Mesothelial cell of epicardium (in vitro differentiated cells): Measurements from ENCODE around the gene PDAP1. TPM values are rescaled to one million over a fixed set of nuclear protein-coding genes. Genes with fewer than 3 reads are reported as not detected.
"Not testable (repeated sequence)": the region's sequence is repeated elsewhere in the genome, so short reads cannot be mapped to it uniquely, and the experiment has no call there.

Experiments
- DNase-seq, 2 experiments: peaks; one replicate each; pipeline ENCODE4 v3.0.0; 2021; ENCODE audit warnings: low spot score in 2 of 2; ENCODE audit not compliant: unreplicated experiment in 2 of 2
- H3K27ac Mint-ChIP-seq: 2 replicates; pipeline ENCODE4 v1.8.0; 2021; ENCODE audit warnings: mixed read lengths
- H3K27me3 Mint-ChIP-seq: 2 replicates; pipeline ENCODE4 v1.8.0; 2021; ENCODE audit warnings: low read depth, mixed read lengths
- H3K36me3 Mint-ChIP-seq: 2 replicates; pipeline ENCODE4 v1.8.0; 2021; ENCODE audit warnings: mixed read lengths
- H3K4me1 Mint-ChIP-seq: 2 replicates; pipeline ENCODE4 v1.8.0; 2021; ENCODE audit warnings: mixed read lengths
- H3K4me3 Mint-ChIP-seq: 2 replicates; pipeline ENCODE4 v1.8.0; 2021; ENCODE audit warnings: mild to moderate bottlenecking, moderate library complexity, mixed read lengths
- H3K9me3 Mint-ChIP-seq: 2 replicates; pipeline ENCODE4 v1.8.0; 2021; ENCODE audit warnings: mixed read lengths
- CTCF ChIP-seq: fragments of 200-600 bp; sonication (generic); IDR thresholded peaks from one replicate; pipeline ENCODE4 v1.5.0; 2021; ENCODE audit warnings: antibody characterized with exemption; ENCODE audit not compliant: unreplicated experiment
- total RNA-seq: library from RNA; stranded (reverse); gene quantifications from 3 replicates; pipeline ENCODE4 v1.2.1, GENCODE V29; 2021

Gene PDAP1
- total RNA-seq, 1 donor from 2014 or later, result 103 TPM

DNA sequence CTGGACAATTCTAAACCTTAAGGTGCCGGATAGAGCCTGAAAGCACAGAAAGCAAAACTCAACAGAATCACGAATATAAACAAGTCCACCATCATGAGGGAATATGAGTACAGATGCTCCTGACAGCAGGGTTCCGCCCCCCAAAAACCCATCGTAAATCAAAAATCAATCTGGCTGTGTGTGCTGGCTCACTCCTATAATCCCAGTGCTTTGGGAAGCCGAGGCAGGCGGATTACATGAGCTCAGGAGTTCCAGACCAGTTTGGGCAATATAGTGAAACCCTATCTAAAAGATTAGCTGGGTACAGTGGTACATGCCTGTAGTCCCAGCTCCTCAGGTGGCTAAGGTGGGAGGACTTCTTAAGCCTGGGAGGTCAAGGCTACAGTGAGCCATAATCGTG, 12.6 kb upstream of the PDAP1 start:
- H3K36me3 Mint-ChIP-seq, result peaks cover 23% of the 10 kb centered on the region
- H3K27ac Mint-ChIP-seq, result no peak overlapping the region
- DNase-seq, result no peak
- no peaks in the 10 kb centered on the region for H3K9me3 Mint-ChIP-seq
- H3K4me1 Mint-ChIP-seq, result no peaks in the 10 kb centered on the region
- H3K27me3 Mint-ChIP-seq, result no peaks in the 10 kb centered on the region
- TF ChIP-seq CTCF, result no peak
- no peak overlapping the region for H3K4me3 Mint-ChIP-seq

DNA sequence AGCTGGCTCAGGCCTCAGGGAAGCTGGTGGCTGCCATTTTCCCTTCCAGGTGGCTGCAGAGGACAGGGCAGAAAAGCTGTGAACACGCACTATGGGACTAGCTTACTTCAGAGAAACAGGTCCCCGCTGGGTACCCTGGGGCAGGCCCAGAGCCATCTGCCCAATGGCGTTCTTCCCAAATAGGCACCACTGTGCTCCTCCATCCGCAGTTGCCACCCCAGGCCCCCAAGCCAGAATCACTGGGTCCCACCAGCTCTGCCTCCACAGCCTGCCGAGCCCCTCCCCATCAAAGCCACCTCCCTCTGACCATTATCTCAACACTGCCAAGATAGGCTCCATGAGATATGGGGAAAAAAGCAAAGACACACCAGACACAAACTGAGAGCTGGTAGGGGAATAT, 11.8 kb upstream of the PDAP1 start:
- H3K36me3 Mint-ChIP-seq, result peaks cover 26% of the 10 kb centered on the region

GRCh38 chr7:99419323-99420021, 11.1 kb upstream of the PDAP1 start:
- no peak overlapping the region for H3K4me3 Mint-ChIP-seq
- H3K27ac Mint-ChIP-seq, result no peak overlapping the region
- peaks cover 27% of the 10 kb centered on the region for H3K36me3 Mint-ChIP-seq
- peaks cover 6% of the 10 kb centered on the region for H3K9me3 Mint-ChIP-seq
- TF ChIP-seq CTCF, result no peak
- DNase-seq, result no peak
- no peaks in the 10 kb centered on the region for H3K27me3 Mint-ChIP-seq
- no peaks in the 10 kb centered on the region for H3K4me1 Mint-ChIP-seq

More for the DNA sequence above, 11.8 kb upstream of the PDAP1 start:
- Mint-ChIP-seq H3K4me3 (no peak overlapping the region), H3K9me3 (peaks cover under 1% of the 10 kb centered on the region), H3K27me3 (no peaks in the 10 kb centered on the region), H3K4me1 (no peaks in the 10 kb centered on the region), H3K27ac (no peak overlapping the region)
- no peak for TF ChIP-seq CTCF
- no peak for DNase-seq

- H3K36me3 Mint-ChIP-seq, result peaks cover 29% of the 10 kb centered on the region
- H3K4me3 Mint-ChIP-seq, result no peak overlapping the region
- no peaks in the 10 kb centered on the region for H3K27me3 Mint-ChIP-seq
- H3K4me1 Mint-ChIP-seq, result no peaks in the 10 kb centered on the region
- no peak overlapping the region for H3K27ac Mint-ChIP-seq
- TF ChIP-seq CTCF, result no peak
- peaks cover 6% of the 10 kb centered on the region for H3K9me3 Mint-ChIP-seq
- DNase-seq, result no peak
Observed at GRCh38 chr7:99418260-99418659, 9.9 kb upstream of the PDAP1 start.

- not testable (repeated sequence) for H3K4me1 Mint-ChIP-seq, H3K27me3 Mint-ChIP-seq, H3K4me3 Mint-ChIP-seq, H3K9me3 Mint-ChIP-seq, H3K27ac Mint-ChIP-seq
- peaks cover 40% of the 10 kb centered on the region for H3K36me3 Mint-ChIP-seq
- DNase-seq, result peak in 1 of 2 experiments; percentile 49
Observed at GRCh38 chr7:99415513-99416127, 7.2 kb upstream of the PDAP1 start.

GRCh38 chr7:99410635-99411034, 2.2 kb upstream of the PDAP1 start:
- no peak for DNase-seq
- peak overlapping the region; percentile 95 for H3K4me3 Mint-ChIP-seq
- peaks cover 22% of the 10 kb centered on the region for H3K4me1 Mint-ChIP-seq
- H3K9me3 Mint-ChIP-seq, result peaks cover 6% of the 10 kb centered on the region
- no peak for TF ChIP-seq CTCF
- peak overlapping the region; percentile 70 for H3K27ac Mint-ChIP-seq
- H3K36me3 Mint-ChIP-seq, result peaks cover 23% of the 10 kb centered on the region
- no peaks in the 10 kb centered on the region for H3K27me3 Mint-ChIP-seq
